Measurements from ENCODE around the gene LHFPL5. TPM values are rescaled to one million over a fixed set of nuclear protein-coding genes. Genes with fewer than 3 reads are reported as not detected.

LHFPL5 gene
- total RNA-seq, result not detected
- long read RNA-seq, donor 1, partial matches to known transcripts, result 0 of 1 reads
- long read RNA-seq, donor 1, other reads (novel, unspliced or antisense), result 1 of 1 reads
- long read RNA-seq, donor 2, result 0 reads

DNA sequence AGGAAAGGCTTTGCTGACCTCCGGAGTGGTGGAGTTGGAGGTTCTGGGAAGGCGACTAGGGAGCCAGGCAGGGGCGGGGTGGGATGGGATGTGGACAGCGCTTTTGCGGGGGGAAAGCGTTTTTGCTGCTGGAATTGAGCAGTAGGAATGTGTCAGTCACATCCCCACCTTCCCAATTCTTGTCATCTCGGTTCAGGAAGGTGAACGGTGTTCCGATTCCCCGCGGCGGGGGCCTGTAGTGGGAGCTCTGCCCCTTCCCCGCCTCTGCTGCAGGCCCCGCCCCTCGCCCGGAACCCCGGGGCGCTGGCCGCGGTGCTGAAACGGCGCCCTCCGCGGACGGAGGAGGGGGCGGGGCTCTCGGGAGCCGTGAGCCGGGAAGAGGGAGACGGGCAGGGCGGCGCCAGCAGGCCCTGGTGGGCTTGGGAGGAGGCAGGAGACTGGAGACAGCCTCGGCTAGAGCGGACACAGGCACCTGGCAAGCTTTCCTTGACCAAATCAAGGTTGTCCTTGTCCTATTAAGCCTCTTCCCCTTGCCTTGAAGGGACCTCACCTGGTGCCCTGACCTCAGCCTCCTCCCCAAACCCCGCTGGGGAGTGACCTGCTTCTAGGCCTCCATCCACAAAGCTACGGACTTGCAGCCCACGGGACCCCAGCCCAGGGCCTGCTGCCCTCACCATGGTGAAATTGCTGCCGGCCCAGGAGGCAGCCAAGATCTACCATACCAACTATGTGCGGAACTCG, at the start of gene LHFPL5:
LHFPL5 (plus strand) TSS at position 357 of the 741 bp plus-strand sequence; CDS start at position 676, 319 bp downstream.
- no peak for DNase-seq (ENCODE audit: low spot score)
- intact Hi-C loops (cut with DNase I), result no loop called here

DNA sequence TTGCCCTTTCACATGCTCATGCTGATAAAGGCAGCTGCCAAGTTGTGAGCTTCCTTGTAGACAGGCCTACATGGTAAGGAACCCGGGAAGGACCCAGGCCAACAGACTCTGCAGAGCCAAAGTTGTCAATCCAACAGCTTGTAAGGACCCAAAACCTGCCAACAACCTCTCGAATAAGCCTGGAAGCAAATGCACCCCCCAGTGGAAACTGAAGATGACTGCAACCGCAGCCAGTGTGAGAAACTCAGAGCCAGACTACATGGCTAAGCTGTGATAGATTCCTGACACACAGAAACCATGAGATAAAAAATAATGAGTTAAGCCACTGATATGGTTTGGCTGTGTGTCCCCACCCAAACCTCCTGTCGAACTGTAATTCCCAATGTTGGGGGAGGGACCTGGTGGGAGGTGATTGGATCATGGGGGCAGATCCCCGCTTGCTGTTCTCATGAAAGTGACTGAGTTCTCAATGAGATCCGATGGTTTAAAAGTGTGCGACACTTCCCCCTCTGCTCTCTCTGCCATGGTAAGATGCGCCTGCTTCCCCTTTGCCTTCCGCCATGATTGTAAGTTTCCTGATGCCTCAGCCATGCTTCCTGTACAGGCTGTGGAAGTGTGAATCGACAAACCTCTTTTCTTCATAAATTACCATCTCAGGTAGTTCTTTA, 47.6 kb upstream of the LHFPL5 start:
- DNase-seq (ENCODE audit: low spot score), result peak; percentile 10
- intact Hi-C loops (cut with DNase I), result no loop called here

DNA sequence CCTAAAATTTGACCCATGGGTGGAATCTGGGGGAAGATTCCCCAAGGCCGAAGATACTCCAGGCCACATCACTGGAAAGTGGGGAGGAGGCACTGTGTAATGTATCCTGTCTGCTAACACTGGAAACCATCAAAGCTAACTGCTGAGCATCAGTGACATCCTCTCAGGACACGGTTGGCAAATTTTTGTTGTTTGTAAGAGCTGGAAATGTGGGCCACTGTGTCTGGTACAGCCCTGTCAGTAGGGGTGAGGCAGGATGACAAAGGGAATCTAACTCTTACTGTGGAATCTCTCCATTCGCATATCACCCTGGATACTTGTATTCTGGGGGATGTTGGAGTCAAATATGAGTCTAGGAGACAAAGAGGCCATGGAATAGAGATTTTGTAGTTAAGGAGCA, 45.7 kb upstream of the LHFPL5 start:
- intact Hi-C loops (cut with DNase I), result no loop called here
- DNase-seq (ENCODE audit: low spot score), result peak; percentile 29

DNA sequence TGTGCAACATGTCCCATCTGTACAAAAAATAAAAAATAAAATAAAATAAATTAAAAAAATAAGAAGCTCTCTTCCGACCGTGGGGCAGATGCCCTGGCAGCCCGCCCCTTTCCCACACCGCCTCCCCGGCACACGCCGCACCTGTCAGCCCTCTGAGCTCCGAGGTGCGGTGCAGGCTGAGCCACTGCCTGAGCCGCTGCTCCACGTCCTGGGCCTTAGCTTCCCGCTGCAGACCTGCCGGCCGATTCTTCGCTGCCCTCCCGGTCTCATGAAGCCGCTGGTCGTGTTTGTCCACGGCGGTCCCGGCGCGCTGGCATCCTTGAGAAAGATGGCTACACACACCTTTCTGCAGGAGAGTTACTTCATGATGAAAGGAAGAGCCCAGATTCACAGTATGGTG, 39.4 kb upstream of the LHFPL5 start:
- DNase-seq (ENCODE audit: low spot score), result peak; percentile 79
- intact Hi-C loops (cut with DNase I), result no loop called here

DNA sequence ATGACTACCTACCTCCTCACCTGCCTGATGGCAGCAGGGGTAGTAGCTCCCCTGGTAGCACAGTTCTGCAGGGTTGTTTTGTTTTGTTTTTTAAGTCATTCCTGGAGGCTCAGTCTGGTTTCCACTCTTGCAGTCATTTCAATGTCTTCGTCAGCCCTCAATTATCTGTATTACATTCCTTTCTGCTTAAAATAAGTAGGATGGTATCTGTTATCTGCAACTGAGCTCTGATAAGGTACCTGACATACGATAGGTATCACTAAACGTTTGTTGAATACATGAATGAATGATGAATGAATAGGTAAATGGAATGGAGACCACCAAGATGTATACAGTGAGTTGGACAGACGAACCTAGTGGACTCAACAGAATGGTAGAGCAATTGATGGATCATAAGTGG, 35.9 kb upstream of the LHFPL5 start:
- no peak for DNase-seq (ENCODE audit: low spot score)
- intact Hi-C loops (cut with DNase I), result no loop called here

DNA sequence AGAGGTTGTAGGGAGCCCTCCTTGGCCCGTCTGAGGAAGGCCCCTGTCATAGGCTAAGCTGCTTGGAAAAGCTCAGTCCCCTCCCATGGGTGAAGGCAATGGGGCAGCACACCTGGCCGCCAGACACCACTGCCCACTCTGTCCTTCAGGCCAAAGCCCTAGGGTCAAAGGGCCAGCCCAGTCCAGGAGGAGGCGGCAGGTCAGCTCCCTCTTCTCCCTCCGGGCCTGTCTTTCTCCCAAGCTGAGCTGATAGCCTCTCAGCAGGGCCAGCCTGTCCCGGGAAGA, 33.9 kb upstream of the LHFPL5 start:
- intact Hi-C loops (cut with DNase I), result no loop called here
- DNase-seq (ENCODE audit: low spot score), result peak; percentile 73

DNA sequence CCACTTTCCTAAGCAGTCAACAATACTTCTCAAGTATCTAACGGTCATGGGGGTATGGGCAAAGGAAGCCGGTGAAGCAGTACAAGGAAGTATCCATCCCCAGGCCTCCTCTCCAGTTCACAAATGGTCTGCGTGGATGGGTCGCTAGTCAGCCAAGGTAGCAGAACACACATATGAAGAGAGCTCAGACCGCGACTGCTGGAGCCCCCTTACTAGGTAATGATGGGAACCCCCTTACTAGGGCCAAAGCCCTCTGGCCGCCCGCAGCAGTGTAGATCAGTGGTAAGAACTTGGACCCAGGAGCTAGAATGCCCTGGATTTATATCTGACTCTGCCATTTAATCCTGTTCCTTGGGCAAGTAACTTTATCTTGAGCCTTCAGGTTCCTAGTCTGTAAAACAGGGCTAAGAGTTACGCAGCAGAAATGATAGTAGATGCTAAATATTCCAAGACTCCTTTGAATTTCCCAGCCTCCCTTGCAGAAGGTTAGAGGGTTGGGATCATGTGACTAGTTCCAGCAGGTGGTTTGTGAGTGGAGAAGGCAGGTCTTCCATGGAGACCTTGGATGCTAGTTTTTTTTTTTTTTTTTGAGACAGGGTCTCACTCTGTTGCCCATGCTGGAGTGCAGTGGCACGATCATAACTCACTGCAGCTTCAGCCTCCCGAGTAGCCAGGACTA, 30.9 kb upstream of the LHFPL5 start:
- intact Hi-C loops (cut with DNase I), result no loop called here

DNA sequence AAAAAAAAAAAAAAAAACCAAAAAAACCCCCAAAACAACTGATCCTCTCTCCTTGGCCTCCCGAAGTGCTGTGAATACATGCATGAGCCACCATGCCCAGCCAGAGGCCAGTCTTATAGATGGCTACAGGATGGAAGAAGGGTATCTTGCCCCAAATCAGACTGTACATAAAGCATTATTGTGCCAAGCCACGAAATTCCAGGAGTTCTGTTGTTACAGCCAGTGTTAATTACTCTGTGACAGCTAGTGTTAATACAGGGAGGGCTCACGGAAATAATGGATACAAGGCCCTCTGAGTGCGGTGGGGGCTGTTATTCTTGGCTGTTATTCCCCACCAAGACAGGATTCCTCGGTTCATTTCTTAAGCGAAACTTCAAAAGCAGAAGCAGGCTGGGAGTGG, 30.1 kb upstream of the LHFPL5 start:
- no peak for DNase-seq (ENCODE audit: low spot score)
- intact Hi-C loops (cut with DNase I), result no loop called here

More for the DNA sequence above, 30.9 kb upstream of the LHFPL5 start:
- peak; percentile 66 for DNase-seq (ENCODE audit: low spot score)

DNA sequence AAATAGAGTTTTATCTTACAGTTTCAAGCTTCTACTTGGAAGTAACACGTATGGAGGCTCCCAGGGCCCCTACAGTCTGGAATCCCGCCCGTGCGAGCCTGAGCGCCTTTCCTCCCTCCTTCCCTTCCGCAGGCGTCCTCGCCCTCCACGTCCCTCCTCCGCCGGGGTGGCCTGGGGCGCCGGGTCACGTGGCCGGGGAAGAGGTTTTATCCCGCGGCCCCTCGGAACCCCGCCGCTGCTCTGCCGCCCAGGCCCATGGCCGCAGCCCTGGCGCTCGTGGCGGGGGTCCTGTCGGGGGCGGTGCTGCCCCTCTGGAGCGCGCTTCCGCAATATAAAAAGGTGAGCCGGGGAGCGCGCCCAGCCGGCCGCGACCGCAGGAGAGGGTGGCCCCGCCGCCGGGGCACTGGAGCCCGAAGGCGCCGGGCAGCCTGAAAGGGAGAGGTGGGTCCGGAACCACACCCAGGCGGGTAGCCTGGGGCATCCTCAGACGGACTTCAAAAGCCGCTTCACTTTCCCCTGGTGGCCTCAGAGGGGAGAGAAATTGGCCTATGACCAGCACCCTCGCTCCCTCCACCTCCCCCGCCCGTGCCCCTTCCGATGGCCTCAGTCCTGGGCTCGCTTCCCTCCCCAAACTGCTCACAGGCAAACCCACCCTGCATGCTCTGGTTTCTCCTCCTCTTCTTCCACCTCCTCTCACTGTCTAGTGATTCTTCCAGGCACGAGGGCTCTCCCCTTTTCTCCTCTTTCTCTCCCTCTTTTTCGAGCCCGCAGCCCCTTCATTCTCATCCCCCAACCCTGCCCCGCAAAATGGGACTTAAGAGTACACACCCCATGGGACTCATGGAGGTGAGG, 28.6 kb upstream of the LHFPL5 start, which contains the start of gene CLPSL2:
CLPSL2 (plus strand) TSS at position 235 of the 852 bp plus-strand sequence; CDS start at position 256, 21 bp downstream.
- intact Hi-C loops (cut with DNase I), result no loop called here
- no peak for DNase-seq (ENCODE audit: low spot score)

DNA sequence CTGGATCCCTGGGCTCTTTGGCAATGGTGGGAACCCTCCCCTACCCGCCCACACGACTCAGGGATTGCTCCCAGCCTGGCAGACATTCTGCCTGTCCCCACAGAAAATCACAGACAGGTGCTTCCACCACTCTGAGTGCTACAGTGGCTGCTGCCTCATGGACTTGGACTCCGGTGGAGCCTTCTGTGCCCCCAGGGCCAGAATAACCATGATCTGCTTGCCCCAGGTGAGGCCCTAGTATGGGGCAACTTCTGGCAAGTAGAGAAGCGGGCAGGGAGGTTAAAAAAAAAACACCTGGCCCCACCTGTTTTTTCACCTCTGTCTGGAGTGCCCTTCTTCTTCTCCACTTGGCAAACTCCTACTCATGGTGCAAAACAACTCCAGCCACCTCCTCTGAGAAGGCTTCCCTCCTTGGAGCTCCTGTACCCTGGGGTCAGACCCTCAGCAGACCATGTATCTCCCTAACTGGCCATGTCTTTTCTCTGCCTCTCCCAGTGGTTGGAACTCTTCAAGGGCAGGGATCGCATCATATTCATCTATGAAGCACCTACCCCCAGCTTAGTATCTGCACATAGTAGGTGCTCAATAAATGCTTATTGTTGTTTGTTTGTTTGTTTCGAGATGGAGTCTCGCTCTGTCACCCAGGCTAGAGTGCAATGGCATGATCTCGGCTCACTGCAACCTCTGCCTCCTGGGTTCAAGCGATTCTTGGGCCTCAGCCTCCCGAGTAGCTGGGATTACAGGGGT, 27.6 kb upstream of the LHFPL5 start:
- intact Hi-C loops (cut with DNase I), result no loop called here
- no peak for DNase-seq (ENCODE audit: low spot score)

DNA sequence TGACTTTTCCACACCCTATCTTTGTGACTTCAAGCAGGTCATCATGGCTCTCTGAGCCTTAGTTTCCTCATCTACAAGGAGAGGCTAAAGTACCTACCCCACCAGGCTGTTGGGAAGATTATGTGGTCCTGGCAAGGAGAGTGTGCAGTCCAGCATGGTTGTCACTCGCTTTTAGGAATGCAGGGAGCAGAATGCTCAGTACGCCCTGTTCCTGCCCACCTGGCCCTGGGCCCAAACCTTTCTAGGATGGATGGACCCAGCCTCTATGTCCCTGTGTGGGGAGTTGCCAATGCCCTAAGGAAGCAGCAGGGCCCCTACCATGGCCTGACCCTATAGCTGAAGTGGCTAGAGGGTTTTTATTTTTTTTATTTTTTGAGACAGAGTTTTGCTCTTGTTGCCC, 26.7 kb upstream of the LHFPL5 start:
- DNase-seq (ENCODE audit: low spot score), result no peak
- intact Hi-C loops (cut with DNase I), result no loop called here

DNA sequence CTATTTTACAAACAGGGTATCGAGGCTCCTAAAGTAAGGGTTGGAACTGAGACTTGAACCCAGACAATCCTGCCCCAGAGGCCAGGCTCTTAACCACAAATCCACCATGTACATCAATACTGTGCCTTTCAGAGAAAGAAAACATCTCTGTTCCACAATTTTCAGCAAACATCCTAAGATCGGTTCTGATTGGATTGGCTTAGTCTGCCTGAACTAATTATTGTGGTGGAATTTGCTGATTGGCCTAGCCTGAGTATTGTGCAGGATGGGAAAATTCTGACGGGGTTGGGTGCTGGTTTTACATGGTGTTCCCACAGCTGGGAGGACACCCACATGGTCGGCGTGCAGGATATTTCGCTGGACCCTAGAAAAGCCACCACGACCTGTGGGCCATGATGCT, 24.4 kb upstream of the LHFPL5 start, which contains the start of gene CLPSL1:
CLPSL1 (plus strand) TSS at position 301 of the 400 bp plus-strand sequence; CDS start at position 393, 92 bp downstream.
- intact Hi-C loops (cut with DNase I), result no loop called here
- DNase-seq (ENCODE audit: low spot score), result no peak

DNA sequence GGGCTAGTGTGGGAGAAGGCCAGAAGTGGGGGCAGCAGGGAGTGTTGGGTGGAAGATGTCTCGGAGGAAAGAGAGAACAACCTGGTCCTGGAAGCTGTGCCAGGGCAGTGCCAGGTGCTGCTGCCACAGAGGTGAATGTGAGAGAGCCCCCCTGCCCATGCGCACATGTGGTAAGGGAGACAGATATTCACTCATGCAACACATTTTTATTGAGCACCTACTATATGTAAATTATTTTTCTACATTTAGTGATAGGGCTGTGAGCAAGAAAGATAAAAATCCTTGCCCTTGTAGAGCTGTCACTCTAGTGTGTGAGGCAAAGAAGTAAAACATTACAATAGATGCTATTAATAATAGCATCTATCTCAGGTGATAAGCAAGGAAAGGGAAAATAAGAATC, 23.9 kb upstream of the LHFPL5 start:
- DNase-seq (ENCODE audit: low spot score), result no peak
- intact Hi-C loops (cut with DNase I), result no loop called here

DNA sequence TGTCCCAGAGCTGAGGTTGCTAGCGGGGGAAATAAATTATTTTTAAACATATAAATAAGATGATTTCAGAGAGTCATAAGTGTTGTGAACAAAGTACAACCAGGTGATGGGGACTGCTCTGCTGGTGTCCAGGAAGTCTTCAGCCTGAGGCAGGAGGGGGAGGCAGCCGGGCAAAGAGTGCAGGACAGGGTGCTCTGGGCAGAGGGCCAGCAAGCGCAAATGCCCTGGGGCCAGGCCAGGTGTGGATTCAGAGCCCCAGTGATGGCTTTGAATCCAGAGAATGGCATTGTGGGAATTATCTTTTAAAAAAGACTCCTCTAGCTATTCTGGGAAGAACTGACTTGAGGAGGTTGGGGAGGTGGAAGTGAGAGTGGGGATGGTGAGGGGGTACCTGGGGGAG, 22.7 kb upstream of the LHFPL5 start:
- DNase-seq (ENCODE audit: low spot score), result no peak
- intact Hi-C loops (cut with DNase I), result no loop called here

DNA sequence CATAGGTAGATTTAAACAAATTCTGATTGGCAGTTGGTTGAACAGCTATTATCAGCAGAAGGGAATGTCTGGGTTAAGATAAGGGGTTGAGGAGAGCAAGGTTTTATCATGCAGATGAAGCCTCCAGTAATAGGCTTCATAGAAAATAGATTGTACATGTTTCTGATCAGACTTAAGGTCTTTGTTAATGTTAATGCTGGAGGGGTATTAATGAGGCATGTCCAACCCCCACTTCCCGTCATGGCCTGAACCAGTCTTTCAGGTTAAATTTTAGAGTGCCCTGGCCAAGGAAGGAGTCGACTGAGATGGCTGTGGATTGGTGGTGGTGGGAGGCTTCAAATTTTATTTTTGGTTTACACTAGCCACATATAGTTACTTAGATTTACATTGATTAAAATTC, 21.0 kb upstream of the LHFPL5 start:
- intact Hi-C loops (cut with DNase I), result no loop called here
- DNase-seq (ENCODE audit: low spot score), result no peak

DNA sequence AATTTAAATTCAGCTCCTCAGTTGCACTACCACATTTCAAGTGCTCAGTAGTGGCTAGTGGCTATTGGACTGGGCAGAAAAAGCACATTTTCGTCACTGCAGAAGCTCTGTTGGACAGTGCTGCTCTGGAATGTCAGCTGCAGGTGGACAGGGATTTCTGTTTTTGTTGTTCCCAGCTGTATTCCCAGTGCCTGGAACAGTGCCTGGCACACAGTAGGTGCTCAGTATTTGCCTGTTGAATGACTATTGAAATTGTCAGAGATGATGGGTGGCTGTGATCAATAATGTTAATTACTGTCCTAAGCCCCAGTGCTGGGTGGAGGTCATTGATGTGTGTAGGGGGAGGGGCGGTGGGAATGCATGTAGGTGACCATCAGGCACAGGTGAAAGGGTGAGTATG, 18.9 kb upstream of the LHFPL5 start:
- DNase-seq (ENCODE audit: low spot score), result no peak
- intact Hi-C loops (cut with DNase I), result no loop called here

DNA sequence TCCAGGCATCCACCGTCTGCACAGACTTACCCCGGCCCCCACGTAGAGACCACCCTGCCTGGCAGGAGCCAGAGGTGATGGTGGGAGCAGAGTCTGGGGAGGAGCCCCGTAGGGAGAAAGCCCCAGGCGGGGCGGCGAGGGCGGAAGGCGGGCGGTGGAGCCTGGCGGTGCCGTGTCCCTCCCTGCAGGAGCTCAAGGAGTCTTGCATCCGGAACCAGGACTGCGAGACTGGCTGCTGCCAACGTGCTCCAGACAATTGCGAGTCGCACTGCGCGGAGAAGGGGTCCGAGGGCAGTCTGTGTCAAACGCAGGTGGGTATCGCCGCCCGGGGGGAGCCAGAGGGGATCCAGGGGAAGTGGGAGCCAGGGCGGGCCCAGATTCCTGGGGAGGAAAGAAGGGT, 18.3 kb upstream of the LHFPL5 start:
- DNase-seq (ENCODE audit: low spot score), result no peak
- intact Hi-C loops (cut with DNase I), result no loop called here

DNA sequence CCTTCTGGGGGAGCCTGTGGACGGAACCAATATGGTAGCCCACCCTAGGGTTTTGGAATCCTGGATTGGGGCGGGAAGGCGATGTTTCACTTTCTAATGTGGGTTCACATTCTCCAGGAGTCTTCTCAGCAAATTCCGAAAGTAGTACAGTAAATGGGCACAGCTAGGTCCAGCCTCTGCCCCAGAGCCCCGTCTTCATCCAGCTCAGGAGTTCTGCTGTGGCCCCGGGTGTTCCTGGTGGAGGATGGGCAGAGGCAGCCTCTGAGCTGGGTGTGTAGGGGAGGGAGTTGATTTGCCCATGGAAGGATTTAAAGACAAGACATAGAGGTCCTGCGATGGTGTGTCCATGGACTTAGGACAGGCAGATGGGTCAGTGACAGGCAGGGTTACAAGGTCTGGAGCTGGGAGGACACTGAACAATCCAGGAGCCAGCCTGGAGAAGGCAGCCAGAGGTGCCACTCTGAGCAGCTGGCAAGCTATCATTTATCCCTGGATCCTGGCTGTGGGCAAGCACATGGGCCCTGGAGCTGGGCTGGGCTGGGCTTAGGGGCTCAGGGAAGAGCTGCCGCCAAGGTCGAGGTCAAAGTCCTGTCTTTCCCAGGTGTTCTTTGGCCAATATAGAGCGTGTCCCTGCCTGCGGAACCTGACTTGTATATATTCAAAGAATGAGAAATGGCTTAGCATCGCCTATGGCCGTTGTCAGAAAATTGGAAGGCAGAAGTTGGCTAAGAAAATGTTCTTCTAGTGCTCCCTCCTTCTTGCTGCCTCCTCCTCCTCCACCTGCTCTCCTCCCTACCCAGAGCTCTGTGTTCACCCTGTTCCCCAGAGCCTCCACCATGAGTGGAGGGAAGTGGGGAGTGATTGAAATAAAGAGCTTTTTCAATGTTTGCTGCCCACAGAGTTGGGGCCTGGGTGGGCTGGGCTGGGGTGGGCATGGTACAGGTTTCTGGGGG, 17.6 kb upstream of the LHFPL5 start:
- intact Hi-C loops (cut with DNase I), result no loop called here
- DNase-seq (ENCODE audit: low spot score), result no peak
